ENCODE data around the gene DNAJA4.

The DNAJA4 gene

DNA sequence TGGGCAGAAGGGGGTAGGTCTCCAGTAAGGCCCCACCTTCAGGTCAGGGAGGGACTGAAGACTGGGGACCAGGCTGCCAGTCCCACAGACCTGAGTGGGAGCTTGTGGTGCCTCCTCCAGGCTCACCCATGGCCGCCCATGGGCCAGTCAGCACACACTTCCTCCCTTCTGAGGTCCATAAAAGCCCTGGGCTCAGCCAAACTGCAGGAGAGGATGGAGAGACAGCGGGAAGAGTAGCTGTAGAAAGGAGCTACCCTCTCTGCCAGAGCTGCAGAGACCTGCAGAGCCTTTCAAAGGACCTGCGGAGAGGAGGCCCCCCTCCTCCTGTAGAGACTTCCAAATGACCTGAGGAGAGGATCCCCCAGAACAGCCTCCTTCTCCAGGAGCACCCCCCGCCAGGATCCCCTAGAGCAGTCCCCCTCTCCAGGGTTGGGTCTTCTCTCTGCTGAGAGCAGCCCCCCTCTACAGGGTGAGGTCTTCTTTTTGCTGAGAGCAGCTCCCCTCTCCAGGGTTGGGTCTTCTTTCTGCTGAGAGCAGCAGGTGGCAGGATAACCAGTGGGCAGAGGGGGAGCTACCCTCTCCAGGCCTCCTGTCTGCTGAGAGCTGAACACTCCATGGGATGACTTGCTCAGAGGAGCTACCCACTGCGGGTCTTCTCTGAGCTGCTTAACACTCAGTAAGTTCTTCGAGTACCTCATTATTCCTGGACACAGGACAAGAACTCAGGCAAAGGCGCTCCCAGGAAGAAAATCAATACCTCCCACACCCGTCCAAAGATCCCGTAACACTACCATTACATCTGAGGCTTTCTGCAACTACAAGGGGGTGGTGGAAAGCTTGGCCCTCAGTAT, 40.1 kb downstream of the DNAJA4 start:
- no peak overlapping the region for H3K4me3 ChIP-seq (ENCODE audit: low read length)
- H4K20me1 ChIP-seq (ENCODE audit: control insufficient read depth, insufficient read depth, low read depth, low read length) = no peaks in the 10 kb centered on the region
- H3K79me2 ChIP-seq (ENCODE audit: control insufficient read depth, low read length) = peaks cover 4% of the 10 kb centered on the region
- no peaks in the 10 kb centered on the region for H3F3A ChIP-seq (ENCODE audit: control insufficient read depth, insufficient read depth)
- peaks cover 7% of the 10 kb centered on the region for H3K4me1 ChIP-seq (ENCODE audit: control insufficient read depth, low read length)
- no peaks in the 10 kb centered on the region for H3K9me2 ChIP-seq (replicated peaks; ENCODE audit: control insufficient read depth, low read length)
- TF ChIP-seq EZH2phosphoT487 (IDR thresholded peaks at IDR 0.05; ENCODE audit: borderline replicate concordance, low read length) = no peak
- TF ChIP-seq, protein P1, sequence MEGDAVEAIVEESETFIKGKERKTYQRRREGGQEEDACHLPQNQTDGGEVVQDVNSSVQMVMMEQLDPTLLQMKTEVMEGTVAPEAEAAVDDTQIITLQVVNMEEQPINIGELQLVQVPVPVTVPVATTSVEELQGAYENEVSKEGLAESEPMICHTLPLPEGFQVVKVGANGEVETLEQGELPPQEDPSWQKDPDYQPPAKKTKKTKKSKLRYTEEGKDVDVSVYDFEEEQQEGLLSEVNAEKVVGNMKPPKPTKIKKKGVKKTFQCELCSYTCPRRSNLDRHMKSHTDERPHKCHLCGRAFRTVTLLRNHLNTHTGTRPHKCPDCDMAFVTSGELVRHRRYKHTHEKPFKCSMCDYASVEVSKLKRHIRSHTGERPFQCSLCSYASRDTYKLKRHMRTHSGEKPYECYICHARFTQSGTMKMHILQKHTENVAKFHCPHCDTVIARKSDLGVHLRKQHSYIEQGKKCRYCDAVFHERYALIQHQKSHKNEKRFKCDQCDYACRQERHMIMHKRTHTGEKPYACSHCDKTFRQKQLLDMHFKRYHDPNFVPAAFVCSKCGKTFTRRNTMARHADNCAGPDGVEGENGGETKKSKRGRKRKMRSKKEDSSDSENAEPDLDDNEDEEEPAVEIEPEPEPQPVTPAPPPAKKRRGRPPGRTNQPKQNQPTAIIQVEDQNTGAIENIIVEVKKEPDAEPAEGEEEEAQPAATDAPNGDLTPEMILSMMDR (IDR thresholded peaks at IDR 0.05; ENCODE audit: low read depth, low read length, poor library complexity, severe bottlenecking) = no peak
- H3K36me3 ChIP-seq (ENCODE audit: control insufficient read depth, low read length) = no peaks in the 10 kb centered on the region
- no peak overlapping the region for H3K27ac ChIP-seq (ENCODE audit: low read depth, low read length)
- no peaks in the 10 kb centered on the region for H3K9me3 ChIP-seq (ENCODE audit: control insufficient read depth, insufficient read depth, low read length)
- H3K27me3 ChIP-seq (ENCODE audit: control insufficient read depth, low read length) = peaks cover 11% of the 10 kb centered on the region
- H3K4me2 ChIP-seq (ENCODE audit: low read length) = no peak overlapping the region

DNA sequence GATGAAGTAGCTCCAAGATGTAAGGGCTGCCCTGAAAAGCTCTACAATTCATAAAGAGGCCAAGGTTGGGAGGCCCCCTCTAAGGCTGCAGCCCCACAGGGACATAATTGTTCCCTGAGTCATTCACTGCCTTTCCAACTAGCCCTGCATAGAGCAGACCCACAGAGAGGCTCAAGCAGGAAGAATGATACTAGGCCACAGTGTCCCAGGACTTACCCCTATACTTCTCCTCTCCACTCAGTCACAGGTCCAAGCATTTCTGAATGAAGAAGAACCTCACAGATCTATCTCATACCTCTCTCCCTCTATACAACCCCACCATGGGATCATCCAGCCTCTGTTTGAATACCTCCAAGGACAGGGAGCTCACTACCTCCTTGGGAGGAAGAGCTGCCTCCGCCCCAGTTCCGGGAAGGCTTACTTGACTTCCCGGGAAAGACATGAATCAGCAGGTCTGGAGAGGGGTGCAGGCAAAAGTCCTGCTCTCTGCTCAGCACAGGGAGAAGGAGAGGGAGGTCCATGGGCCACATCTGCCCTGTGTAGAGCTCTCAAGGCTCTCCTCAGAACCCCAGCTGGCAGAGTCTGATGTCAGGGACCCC, 41.9 kb downstream of the DNAJA4 start:
- TF ChIP-seq, protein P1 (IDR thresholded peaks at IDR 0.05; ENCODE audit: low read depth, low read length, poor library complexity, severe bottlenecking) = no peak
- no peak for TF ChIP-seq EZH2phosphoT487 (IDR thresholded peaks at IDR 0.05; ENCODE audit: borderline replicate concordance, low read length)
- Histone ChIP-seq H3K27ac (ENCODE audit: low read depth, low read length) (no peak overlapping the region), H3K36me3 (ENCODE audit: control insufficient read depth, low read length) (no peaks in the 10 kb centered on the region), H3K4me3 (ENCODE audit: low read length) (no peak overlapping the region), H3K4me1 (ENCODE audit: control insufficient read depth, low read length) (no peaks in the 10 kb centered on the region), H3K9me2 (replicated peaks; ENCODE audit: control insufficient read depth, low read length) (no peaks in the 10 kb centered on the region), H3K4me2 (ENCODE audit: low read length) (no peak overlapping the region), H4K20me1 (ENCODE audit: control insufficient read depth, insufficient read depth, low read depth, low read length) (no peaks in the 10 kb centered on the region), H3K79me2 (ENCODE audit: control insufficient read depth, low read length) (no peaks in the 10 kb centered on the region), H3K9me3 (ENCODE audit: control insufficient read depth, insufficient read depth, low read length) (no peaks in the 10 kb centered on the region), H3K27me3 (ENCODE audit: control insufficient read depth, low read length) (peaks cover 11% of the 10 kb centered on the region), H3F3A (ENCODE audit: control insufficient read depth, insufficient read depth) (no peaks in the 10 kb centered on the region)

- Histone ChIP-seq H3F3A (ENCODE audit: control insufficient read depth, insufficient read depth) (no peaks in the 10 kb centered on the region), H3K4me1 (ENCODE audit: control insufficient read depth, low read length) (no peaks in the 10 kb centered on the region), H3K4me2 (ENCODE audit: low read length) (no peak overlapping the region), H3K9me2 (replicated peaks; ENCODE audit: control insufficient read depth, low read length) (no peaks in the 10 kb centered on the region), H3K79me2 (ENCODE audit: control insufficient read depth, low read length) (no peaks in the 10 kb centered on the region), H4K20me1 (ENCODE audit: control insufficient read depth, insufficient read depth, low read depth, low read length) (no peaks in the 10 kb centered on the region), H3K27me3 (ENCODE audit: control insufficient read depth, low read length) (peaks cover 11% of the 10 kb centered on the region), H3K4me3 (ENCODE audit: low read length) (no peak overlapping the region), H3K36me3 (ENCODE audit: control insufficient read depth, low read length) (no peaks in the 10 kb centered on the region), H3K27ac (ENCODE audit: low read depth, low read length) (no peak overlapping the region), H3K9me3 (ENCODE audit: control insufficient read depth, insufficient read depth, low read length) (no peaks in the 10 kb centered on the region)
- TF ChIP-seq EZH2phosphoT487 (IDR thresholded peaks at IDR 0.05; ENCODE audit: borderline replicate concordance, low read length) = no peak
- TF ChIP-seq, protein P1 (IDR thresholded peaks at IDR 0.05; ENCODE audit: low read depth, low read length, poor library complexity, severe bottlenecking) = no peak
These were observed 43.6 kb downstream of the DNAJA4 start for GRCh38 chr15:78307976-78308375.
